IMR-90 (cell line): ENCODE results near the gene PIAS4. TPM values are rescaled to one million over a fixed set of nuclear protein-coding genes. Genes with fewer than 3 reads are reported as not detected.

Experiments
- ATAC-seq: fragments of 200-7000 bp; cut with Tn5 transposase; 2 replicates; pipeline ENCODE4 v1.9.1; 2020; ENCODE audit warnings: low read depth, mild to moderate bottlenecking, moderate library complexity
- BruUV-seq: library from RNA; stranded (reverse); fragments of 400-500 nt; replicated peaks from 2 replicates; lab custom pipeline; 2021; lab: Mats Ljungman, UMichigan
- CTCF ChIA-PET: fragments of 300-600 bp; formaldehyde crosslinking; extraction: SDS; loops from one replicate; lab custom pipeline; 2021; ENCODE audit warnings: antibody characterized with exemption; lab: Yijun Ruan, JAX
- POLR2A ChIA-PET: fragments of 300-600 bp; sonication (Branson Sonifier 250); formaldehyde crosslinking; loops from one replicate; lab custom pipeline; 2022; ENCODE audit warnings: antibody characterized with exemption; ENCODE audit not compliant: unreplicated experiment; lab: Charles Lee
- DNase-seq: peaks from one replicate; pipeline ENCODE4 v3.0.0; 2013
- H2AFZ ChIP-seq: replicated peaks from 2 replicates; pipeline ENCODE3; 2013; ENCODE audit warnings: low read length, mild to moderate bottlenecking; ENCODE audit not compliant: poor library complexity
- H2AK5ac ChIP-seq: 2 replicates; pipeline ENCODE4 v1.6.1; 2013; ENCODE audit warnings: low read depth, low read length, inconsistent platforms
- H2AK9ac ChIP-seq: replicated peaks from 2 replicates; pipeline ENCODE3; 2013; ENCODE audit warnings: mild to moderate bottlenecking, low read depth, low read length, moderate library complexity; ENCODE audit not compliant: poor library complexity
- H2BK120ac ChIP-seq: 2 replicates; pipeline ENCODE4 v1.6.1; 2013; ENCODE audit warnings: low read depth, low read length, inconsistent platforms
- H2BK15ac ChIP-seq: 3 replicates; pipeline ENCODE4 v1.6.1; 2013; ENCODE audit warnings: low read depth, low read length, inconsistent platforms
- H2BK20ac ChIP-seq: 2 replicates; pipeline ENCODE4 v1.6.1; 2013; ENCODE audit warnings: low read depth, mild to moderate bottlenecking, inconsistent platforms, low read length, moderate library complexity
- H2BK5ac ChIP-seq: 2 replicates; pipeline ENCODE4 v1.6.1; 2013; ENCODE audit warnings: mild to moderate bottlenecking, low read depth, low read length, inconsistent platforms; ENCODE audit not compliant: poor library complexity, severe bottlenecking
- H3K14ac ChIP-seq: replicated peaks from 2 replicates; pipeline ENCODE4 v1.6.1; 2013; ENCODE audit warnings: low read depth, low read length, inconsistent platforms
- H3K18ac ChIP-seq: 2 replicates; pipeline ENCODE4 v1.6.1; 2013; ENCODE audit warnings: low read depth, low read length, control low read depth
- H3K23ac ChIP-seq: 2 replicates; pipeline ENCODE4 v1.6.1; 2013; ENCODE audit warnings: low read depth, low read length, inconsistent platforms
- H3K27ac ChIP-seq: 2 replicates; pipeline ENCODE4 v1.5.1; 2013; ENCODE audit warnings: mild to moderate bottlenecking, control low read depth, low read length; ENCODE audit not compliant: insufficient read depth
- H3K27me3 ChIP-seq: 2 replicates; pipeline ENCODE4 v1.6.1; 2013; ENCODE audit warnings: low read length; ENCODE audit not compliant: control insufficient read depth, insufficient read depth
- H3K36me3 ChIP-seq: 2 replicates; pipeline ENCODE4 v1.6.1; 2013; ENCODE audit warnings: low read length, mixed read lengths; ENCODE audit not compliant: control insufficient read depth, insufficient read depth
- H3K4ac ChIP-seq: 2 replicates; pipeline ENCODE4 v1.6.1; 2013; ENCODE audit warnings: low read depth, low read length, inconsistent platforms
- H3K4me1 ChIP-seq: 2 replicates; pipeline ENCODE4 v1.6.1; 2013; ENCODE audit warnings: low read length, mixed read lengths; ENCODE audit not compliant: control insufficient read depth, insufficient read depth
- H3K4me2 ChIP-seq: 2 replicates; pipeline ENCODE4 v1.6.1; 2013; ENCODE audit warnings: low read depth, mild to moderate bottlenecking, control low read depth, low read length, moderate library complexity
- H3K4me3 ChIP-seq: 2 replicates; pipeline ENCODE4 v1.5.1; 2013; ENCODE audit warnings: low read depth, mild to moderate bottlenecking, control low read depth, low read length, moderate library complexity; ENCODE audit not compliant: insufficient read depth
- H3K56ac ChIP-seq: 2 replicates; pipeline ENCODE4 v1.6.1; 2013; ENCODE audit warnings: low read length, inconsistent platforms; ENCODE audit not compliant: insufficient read depth; ENCODE audit errors: extremely low read depth
- H3K79me1 ChIP-seq, 2 experiments: 2 replicates each; pipeline ENCODE4 v1.6.1; 2013; ENCODE audit warnings: low read length in 2 of 2, inconsistent platforms in 1 of 2, low read depth in 1 of 2
- H3K9ac ChIP-seq: 2 replicates; pipeline ENCODE4 v1.6.1; 2013; ENCODE audit warnings: low read depth, low read length, control low read depth
- H3K9me1 ChIP-seq: 2 replicates; pipeline ENCODE4 v1.6.1; 2013; ENCODE audit warnings: low read length, inconsistent platforms; ENCODE audit not compliant: insufficient read depth
- H3K9me3 ChIP-seq: 2 replicates; pipeline ENCODE4 v1.6.1; 2013; ENCODE audit warnings: low read length; ENCODE audit not compliant: control insufficient read depth, insufficient read depth
- H4K20me1 ChIP-seq: 2 replicates; pipeline ENCODE4 v1.6.1; 2013; ENCODE audit warnings: low read length, inconsistent platforms; ENCODE audit not compliant: insufficient read depth
- H4K5ac ChIP-seq: 2 replicates; pipeline ENCODE4 v1.6.1; 2013; ENCODE audit warnings: mild to moderate bottlenecking, low read depth, low read length, control low read depth
- H4K8ac ChIP-seq, 2 experiments: 2 replicates each; pipeline ENCODE4 v1.6.1; 2013; ENCODE audit warnings: low read depth in 2 of 2, low read length in 2 of 2, control low read depth in 1 of 2, inconsistent platforms in 1 of 2
- H4K91ac ChIP-seq: 2 replicates; pipeline ENCODE4 v1.6.1; 2013; ENCODE audit warnings: low read depth, low read length, inconsistent platforms; ENCODE audit not compliant: insufficient read depth
- BHLHE40 ChIP-seq: fragments of 150-350 bp; IDR thresholded peaks from 2 replicates; pipeline ENCODE4 v1.6.1; 2016; ENCODE audit warnings: mild to moderate bottlenecking, low read depth, low read length
- CEBPB ChIP-seq: IDR thresholded peaks from 2 replicates; pipeline ENCODE4 v1.6.1; 2012; ENCODE audit warnings: low read depth, low read length, improper control_type of control experiment
- CTCF ChIP-seq: conservative IDR thresholded peaks from 2 replicates; pipeline ENCODE4 v1.5.1; 2012; ENCODE audit warnings: mild to moderate bottlenecking, low read depth, low read length, improper control_type of control experiment
- FOS ChIP-seq: fragments of 150-350 bp; IDR thresholded peaks from 2 replicates; pipeline ENCODE4 v1.6.1; 2016; ENCODE audit warnings: low read depth, low read length
- MAFK ChIP-seq: IDR thresholded peaks from 2 replicates; pipeline ENCODE4 v1.6.1; 2012; ENCODE audit warnings: low read depth, low read length, improper control_type of control experiment
- MXI1 ChIP-seq: IDR thresholded peaks from 2 replicates; pipeline ENCODE4 v1.6.1; 2012; ENCODE audit warnings: low read depth, mild to moderate bottlenecking, low read length, moderate library complexity, borderline replicate concordance
- NFE2L2 ChIP-seq: fragments of 150-350 bp; IDR thresholded peaks from 2 replicates; pipeline ENCODE4 v1.6.1; 2016; ENCODE audit warnings: low read depth, mild to moderate bottlenecking, low read length
- POLR2A ChIP-seq: IDR thresholded peaks from 2 replicates; pipeline ENCODE4 v1.6.1; 2012; ENCODE audit warnings: mild to moderate bottlenecking, low read depth, low read length
- RAD21 ChIP-seq: IDR thresholded peaks from 2 replicates; pipeline ENCODE4 v1.6.1; 2012; ENCODE audit warnings: low read length, improper control_type of control experiment
- RFX5 ChIP-seq: IDR thresholded peaks from 2 replicates; pipeline ENCODE4 v1.8.0; 2012; ENCODE audit warnings: low read depth, mild to moderate bottlenecking, low read length, moderate library complexity
- WGBS, 2 experiments: methylation state at CpG; one replicate each; pipeline versions ENCODE4 v1.1.5 to v1.1.7; 2013; ENCODE audit warnings: missing lambda C conversion rate in 2 of 2; ENCODE audit not compliant: insufficient read length in 1 of 2; ENCODE audit errors: extremely low coverage in 2 of 2; 5-methylcytosine and 5-hydroxymethylcytosine counted together
- dilution Hi-C: fragments of 300-500 bp; cut with HindIII; formaldehyde crosslinking; loops from one replicate; pipeline ENCODE4 v1.14.3; 2018; ENCODE audit warnings: low sequenced_read_pairs; ENCODE audit not compliant: unreplicated experiment
- in situ Hi-C: fragments of 300-500 bp; cut with MboI; formaldehyde crosslinking; loops from 3 replicates; pipeline ENCODE4 v1.14.3; 2019; ENCODE audit warnings: low sequenced_read_pairs, inconsistent platforms, mixed read lengths
- intact Hi-C: fragments of 100-400 bp; cut with micrococcal nuclease; formaldehyde crosslinking; loops from 2 replicates; pipeline ENCODE4 v1.10.0; 2022
- polyA plus RNA-seq, 3 experiments: library from polyadenylated mRNA; depleted of rRNA; stranded (reverse); fragments of >200 nt; gene quantifications; 2 replicates each; pipeline ENCODE4 v1.2.3, GENCODE V29; 2012; ENCODE audit warnings: low replicate concordance in 1 of 3
- total RNA-seq: library from RNA; depleted of rRNA; stranded (reverse); fragments of >200 nt; gene quantifications from 2 replicates; pipeline ENCODE4 v1.2.3, GENCODE V29; 2012

Gene PIAS4
- total and polyA plus RNA-seq, 2 of the 4 experiments (the other 2 are of a cell fraction) = 12.1 to 13.6 TPM

- ATAC-seq (no peak), DNase-seq (no peak)
- Histone ChIP-seq H3K9ac (no peak overlapping the region), H3K23ac (no peak overlapping the region), H4K8ac (0 out of 4 replicates have a peak overlapping the region, but pooled peaks of 1 of the 2 experiments have one; percentile 25), H3K4me1 (no peaks in the 10 kb centered on the region; the same call in 1 of the 2 replicates), H4K5ac (no peak overlapping the region), H3K4me3 (no peak overlapping the region), H2BK5ac (no peak overlapping the region), H3K27ac (no peak overlapping the region), H3K9me1 (0 out of 2 replicates have a peak, but pooled peaks cover 2% of the 10 kb centered on the region), H3K36me3 (peaks cover 41% of the 10 kb centered on the region), H2AK9ac (no peak overlapping the region), H3K4me2 (no peak overlapping the region), H4K20me1 (peaks cover 74% of the 10 kb centered on the region), H3K27me3 (no peaks in the 10 kb centered on the region), H3K4ac (no peak overlapping the region), H2AK5ac (no peak overlapping the region), H3K14ac (no peak overlapping the region), H3K18ac (no peak overlapping the region), H4K91ac (no peak overlapping the region), H3K56ac (no peak overlapping the region), H2BK15ac (no peak overlapping the region), H2AFZ (peak overlapping the region; percentile 41), H3K9me3 (no peaks in the 10 kb centered on the region), H2BK120ac (no peak overlapping the region), H2BK20ac (no peak overlapping the region), H3K79me1 (peaks cover 4 to 61% of the 10 kb centered on the region in 2 experiments; a peak in 3 of 4 replicates)
- intact Hi-C loops = no loop called here
- in situ Hi-C loops = no loop called here
- dilution Hi-C loops = no loop called here
- WGBS, 2 experiments = 83% methylated on average over 2 of the region's 31 CpGs; no CpG with 5 or more reads in 1 of the 2 experiments
- no peak for TF ChIP-seq FOS
- TF ChIP-seq RAD21 = no peak
- no peak for TF ChIP-seq RFX5
- TF ChIP-seq BHLHE40 = no peak
- no peak for TF ChIP-seq POLR2A
- no peak for TF ChIP-seq MXI1
- no peak for TF ChIP-seq MAFK
- TF ChIP-seq NFE2L2 = no peak
- no peak for TF ChIP-seq CTCF
- TF ChIP-seq CEBPB = no peak
- CTCF ChIA-PET = no interaction called here
- no TSS peak for BruUV-seq
- POLR2A ChIA-PET = no interaction called here
These were observed 36.6 kb downstream of the PIAS4 start for GRCh38 chr19:4043966-4044715.
